Vagina (tissue), 2 donors: Measurements from ENCODE around the gene S1PR4.

ENCODE experiments used
- POLR2AphosphoS5 ChIP-seq, 2 donors: sonication (generic); formaldehyde crosslinking; IDR thresholded peaks; one replicate each; pipeline ENCODE4 v1.9.0; 2017; ENCODE audit warnings: antibody characterized with exemption in 2 of 2, mild to moderate bottlenecking in 2 of 2, low read depth in 1 of 2; ENCODE audit not compliant: insufficient read depth in 1 of 2
- TF ChIP-seq, protein P1 (sequence below), 3 experiments: fragments of 450-650 bp in 2 of 3; fragments of 200-600 bp in 1 of 3; sonication (generic) in 1 of 3; IDR thresholded peaks; one replicate each; pipeline ENCODE4 v1.5.1; 2017 to 2019; ENCODE audit warnings: antibody characterized with exemption in 3 of 3, mild to moderate bottlenecking in 2 of 3, moderate library complexity in 2 of 3

DNA sequence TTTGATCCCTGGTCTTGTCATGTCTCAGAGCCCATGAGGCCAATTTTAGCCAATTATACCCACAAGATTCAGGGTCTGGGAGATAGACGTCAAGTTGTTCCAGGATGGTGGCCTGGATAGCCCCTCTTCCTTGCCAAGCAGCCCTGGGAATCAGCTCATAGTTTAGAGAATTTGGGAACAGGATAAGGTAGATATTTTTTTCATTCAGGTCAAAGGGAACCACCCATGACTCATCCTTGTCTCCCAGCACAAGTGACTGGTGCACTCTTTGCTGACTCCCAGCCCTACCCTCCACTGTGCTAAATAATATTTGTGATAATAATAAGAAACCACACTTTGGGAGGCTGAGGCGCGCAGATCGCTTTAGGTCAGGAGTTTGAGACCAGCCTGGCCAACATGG lies 17.1 kb upstream of the S1PR4 start:
- TF ChIP-seq, protein P1, sequence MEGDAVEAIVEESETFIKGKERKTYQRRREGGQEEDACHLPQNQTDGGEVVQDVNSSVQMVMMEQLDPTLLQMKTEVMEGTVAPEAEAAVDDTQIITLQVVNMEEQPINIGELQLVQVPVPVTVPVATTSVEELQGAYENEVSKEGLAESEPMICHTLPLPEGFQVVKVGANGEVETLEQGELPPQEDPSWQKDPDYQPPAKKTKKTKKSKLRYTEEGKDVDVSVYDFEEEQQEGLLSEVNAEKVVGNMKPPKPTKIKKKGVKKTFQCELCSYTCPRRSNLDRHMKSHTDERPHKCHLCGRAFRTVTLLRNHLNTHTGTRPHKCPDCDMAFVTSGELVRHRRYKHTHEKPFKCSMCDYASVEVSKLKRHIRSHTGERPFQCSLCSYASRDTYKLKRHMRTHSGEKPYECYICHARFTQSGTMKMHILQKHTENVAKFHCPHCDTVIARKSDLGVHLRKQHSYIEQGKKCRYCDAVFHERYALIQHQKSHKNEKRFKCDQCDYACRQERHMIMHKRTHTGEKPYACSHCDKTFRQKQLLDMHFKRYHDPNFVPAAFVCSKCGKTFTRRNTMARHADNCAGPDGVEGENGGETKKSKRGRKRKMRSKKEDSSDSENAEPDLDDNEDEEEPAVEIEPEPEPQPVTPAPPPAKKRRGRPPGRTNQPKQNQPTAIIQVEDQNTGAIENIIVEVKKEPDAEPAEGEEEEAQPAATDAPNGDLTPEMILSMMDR (IDR thresholded peaks at IDR 0.05) = no peak
- no peak for TF ChIP-seq POLR2AphosphoS5 (IDR thresholded peaks at IDR 0.05; ENCODE audit: insufficient read depth in 1 of 2, low read depth in 1 of 2)
